Heart right ventricle (tissue), 16 donors: ENCODE measurements around the gene TMEM176A. TPM values are rescaled to one million over a fixed set of nuclear protein-coding genes. Genes with fewer than 3 reads are reported as not detected.

Source experiments
- ATAC-seq, 8 donors: fragments of 200-7000 bp; cut with Tn5 transposase; one replicate each; pipeline ENCODE4 v1.9.1; 2020; ENCODE audit warnings: mild to moderate bottlenecking in 8 of 8, moderate library complexity in 8 of 8, moderate number of reproducible peaks in 1 of 8
- DNase-seq, 2 donors: peaks; one replicate each; pipeline ENCODE4 v3.0.0-alpha.2; 2020
- H3K27ac ChIP-seq, 10 donors: fragments of 200-600 bp; sonication (generic) in 2 of 10; one replicate each; pipeline versions ENCODE4 v1.5.0 to v1.8.0; 2020 to 2022; ENCODE audit warnings: mild to moderate bottlenecking in 3 of 10
- H3K27me3 ChIP-seq, 7 donors: fragments of 200-600 bp; one replicate each; pipeline ENCODE4 v1.8.0; 2021 to 2022; ENCODE audit warnings: mild to moderate bottlenecking in 2 of 7
- H3K36me3 ChIP-seq, 9 donors: fragments of 200-600 bp; sonication (generic) in 1 of 9; one replicate each; pipeline versions ENCODE4 v1.5.0 to v1.8.0; 2020 to 2022; ENCODE audit warnings: mild to moderate bottlenecking in 2 of 9
- H3K4me1 ChIP-seq, 9 donors: fragments of 200-600 bp; sonication (generic) in 1 of 9; one replicate each; pipeline versions ENCODE4 v1.5.0 to v1.8.0; 2020 to 2022; ENCODE audit warnings: mild to moderate bottlenecking in 4 of 9
- H3K4me3 ChIP-seq, 10 donors: fragments of 200-600 bp; sonication (generic) in 2 of 10; one replicate each; pipeline versions ENCODE4 v1.5.0 to v1.8.0; 2020 to 2022; ENCODE audit warnings: mild to moderate bottlenecking in 7 of 10, moderate library complexity in 2 of 10
- H3K9me3 ChIP-seq, 11 donors: fragments of 200-600 bp in 10 of 11; sonication (generic) in 2 of 11; one replicate each; pipeline versions ENCODE4 v1.5.0 to v1.8.0; 2013 to 2022; ENCODE audit warnings: mild to moderate bottlenecking in 2 of 11, control low read depth in 1 of 11, moderate library complexity in 1 of 11
- WGBS, 2 donors: extraction: QIAGEN DNeasy Blood & Tissue Kit; methylation state at CpG; one replicate each; pipeline ENCODE4 v1.1.7; 2013; ENCODE audit warnings: inconsistent platforms in 1 of 2; 5-methylcytosine and 5-hydroxymethylcytosine counted together
- intact Hi-C, 10 donors: fragments of 100-400 bp; cut with DNase I; formaldehyde crosslinking; loops; one replicate each; pipeline versions ENCODE4 v1.11.1 to v1.14.2; 2022
- polyA plus RNA-seq, 2 donors: library from polyadenylated mRNA; stranded (reverse); fragments of 200-250 nt; gene quantifications; one replicate each; pipeline ENCODE4 v1.2.3, GENCODE V29; 2013
- total RNA-seq, 10 donors: library from RNA; stranded (reverse); fragmentation: NEBNext Ultra II Directional in 3 of 10; extraction: Animal tissue kit (Norgen Biotek cat#: 25700) in 3 of 10; gene quantifications; one replicate each; pipeline versions ENCODE4 v1.2.1 to v1.2.4, GENCODE V29; 2021 to 2023
- TF ChIP-seq, protein P1 (sequence below), 9 donors: fragments of 200-600 bp; sonication (generic) in 2 of 9; IDR thresholded peaks; one replicate each; pipeline versions ENCODE4 v1.5.0 to v1.8.0; 2021 to 2022; ENCODE audit warnings: antibody characterized with exemption in 9 of 9, mild to moderate bottlenecking in 5 of 9, moderate library complexity in 1 of 9
- donor health status: Arrhythmogenic right ventricular cardiomyopathy.
- donor health status: ischemic (EF 13 %, LVEDD 7.1; RV severe dilation, severe dysfunction).
- donor health status: healthy with polysubstance abuse.
- donor health status: DM: no; HTN: yes; CAD: no.
- donor health status: DM: no; HTN: no; CAD: no.
- donor health status: ischemic (EF 25% LVEDD 6.9; RV normal size, moderate dysfunction).
- donor health status: ischemic (EF 25% LVEDD 5.7; RV mildly dilated, moderate dysfunction).
- donor health status: healthy.
- donor health status: DM: yes; HTN: yes; CAD: no.
- donor health status: Ischemic cardiomyopathy.
- donor health status: ischemic (EF 35%, LVEDD 5.7; RV mildly dilated, moderate dysfunction).
- donor health status: nonischemic (EF 11% LVEDD 7.7; RV severe dilation, severe dysfunction).
- donor health status: DM: yes; HTN: yes; CAD: no.
- donor health status: PGD.
- donor health status: ischemic (EF 29% LVEDD 5.4; RV normal size, mild dysfunction).
- donor health status: nonischemic (EF 23%, LVEDD 6.1; RV moderate dilation, normal function).

Gene TMEM176A
- total and polyA plus RNA-seq, 12 donors = 12.1 to 86.6 (median 18.7) TPM

DNA sequence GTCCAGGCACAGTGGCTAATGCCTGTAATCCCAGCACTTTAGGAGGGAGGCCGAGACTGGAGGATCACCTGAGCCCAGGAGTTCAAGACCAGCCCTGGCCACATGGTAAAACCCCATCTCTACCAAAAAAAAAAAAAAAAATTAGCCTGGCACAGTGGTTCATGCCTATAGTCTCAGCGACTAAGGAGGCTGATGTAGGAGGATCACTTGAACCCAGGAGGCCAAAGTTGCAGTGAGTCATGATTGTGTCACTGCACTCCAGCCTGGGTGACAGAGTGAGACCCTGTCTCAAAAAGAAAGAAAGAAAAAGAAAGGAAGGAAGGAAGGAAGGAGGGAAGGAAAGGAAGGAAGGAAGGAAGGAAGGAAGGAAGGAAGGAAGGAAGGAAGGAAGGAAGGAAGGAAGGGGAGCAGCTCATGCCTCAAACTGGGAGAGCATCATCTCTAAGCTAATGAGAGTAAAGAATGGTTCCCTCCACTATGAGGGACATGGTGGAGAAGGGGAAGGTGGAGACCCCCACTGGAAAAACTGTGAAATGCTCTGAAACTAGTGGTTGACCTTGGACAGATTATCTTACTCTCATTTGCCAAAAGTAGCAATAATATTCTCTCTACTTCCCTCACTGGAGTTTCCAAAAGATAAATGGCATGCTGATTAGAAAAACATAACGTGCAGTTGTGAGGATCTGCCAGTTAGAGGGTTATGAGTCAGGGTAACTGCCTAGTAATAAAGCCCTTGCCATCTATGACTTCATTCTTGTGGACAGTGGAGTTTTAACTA lies 46.6 kb upstream of the TMEM176A start:
- 42 to 48% methylated on average over 3 of the region's 3 CpGs for WGBS, 2 donors
- peak overlapping the region in 9 of 10 donors; percentile 25 to 87 (median 83) for H3K27ac ChIP-seq

DNA sequence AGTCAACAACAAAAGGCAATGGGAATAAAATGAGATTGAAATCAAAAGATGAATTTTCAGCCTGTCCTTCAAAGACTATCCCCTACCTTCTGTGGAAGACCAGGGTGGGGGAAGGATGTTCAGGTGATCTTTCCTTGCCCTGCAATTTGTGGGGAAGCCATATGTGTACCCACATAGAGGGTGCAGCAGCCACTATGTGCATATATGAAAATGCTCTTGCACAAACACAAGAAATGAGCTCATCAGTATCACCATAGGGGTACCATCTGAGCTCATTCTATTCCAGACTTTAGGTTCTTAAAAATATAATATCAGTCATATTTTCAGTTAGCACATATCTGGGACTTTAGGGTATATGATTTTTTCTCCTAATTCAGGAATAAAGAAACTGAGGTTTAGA lies 45.6 kb upstream of the TMEM176A start:
- peak overlapping the region in 9 of 10 donors; percentile 50 to 87 (median 83) for H3K27ac ChIP-seq
- intact Hi-C loops = loop anchor here in 8 of 10 donors (1.0 to 10.0 kb wide), 11 partner anchors 16 to 390 kb away; partner anchors contain the start of genes GIMAP6 (in 3 of the 8), GIMAP8 (in 2 of the 8), GIMAP4 (in 1 of the 8) and GIMAP7 (in 1 of the 8)
- H3K9me3 ChIP-seq = peaks cover 0 to under 1% (median 0%) of the 10 kb centered on the region in 11 donors

More for the DNA sequence above, 46.6 kb upstream of the TMEM176A start:
- no peaks in the 10 kb centered on the region for H3K27me3 ChIP-seq
- TF ChIP-seq, protein P1, sequence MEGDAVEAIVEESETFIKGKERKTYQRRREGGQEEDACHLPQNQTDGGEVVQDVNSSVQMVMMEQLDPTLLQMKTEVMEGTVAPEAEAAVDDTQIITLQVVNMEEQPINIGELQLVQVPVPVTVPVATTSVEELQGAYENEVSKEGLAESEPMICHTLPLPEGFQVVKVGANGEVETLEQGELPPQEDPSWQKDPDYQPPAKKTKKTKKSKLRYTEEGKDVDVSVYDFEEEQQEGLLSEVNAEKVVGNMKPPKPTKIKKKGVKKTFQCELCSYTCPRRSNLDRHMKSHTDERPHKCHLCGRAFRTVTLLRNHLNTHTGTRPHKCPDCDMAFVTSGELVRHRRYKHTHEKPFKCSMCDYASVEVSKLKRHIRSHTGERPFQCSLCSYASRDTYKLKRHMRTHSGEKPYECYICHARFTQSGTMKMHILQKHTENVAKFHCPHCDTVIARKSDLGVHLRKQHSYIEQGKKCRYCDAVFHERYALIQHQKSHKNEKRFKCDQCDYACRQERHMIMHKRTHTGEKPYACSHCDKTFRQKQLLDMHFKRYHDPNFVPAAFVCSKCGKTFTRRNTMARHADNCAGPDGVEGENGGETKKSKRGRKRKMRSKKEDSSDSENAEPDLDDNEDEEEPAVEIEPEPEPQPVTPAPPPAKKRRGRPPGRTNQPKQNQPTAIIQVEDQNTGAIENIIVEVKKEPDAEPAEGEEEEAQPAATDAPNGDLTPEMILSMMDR (IDR thresholded peaks at IDR 0.05) = peak in 7 of 9 donors; percentile 8 to 62 (median 50)
- peaks cover 20 to 68% (median 51%) of the 10 kb centered on the region in 9 donors for H3K4me1 ChIP-seq
- no peaks in the 10 kb centered on the region for H3K9me3 ChIP-seq
- no peak overlapping the region for H3K4me3 ChIP-seq
- intact Hi-C loops = loop anchor here in 7 of 10 donors (2.0 to 10.0 kb wide), 9 partner anchors 15 to 389 kb away; partner anchors contain the start of genes GIMAP6 (in 2 of the 7), GIMAP8 (in 2 of the 7), GIMAP4 (in 1 of the 7) and GIMAP7 (in 1 of the 7)
- DNase-seq (peak in 1 of 2 donors; percentile 43), ATAC-seq (peak; percentile 36 to 67 (median 54))
- no peaks in the 10 kb centered on the region for H3K36me3 ChIP-seq

DNA sequence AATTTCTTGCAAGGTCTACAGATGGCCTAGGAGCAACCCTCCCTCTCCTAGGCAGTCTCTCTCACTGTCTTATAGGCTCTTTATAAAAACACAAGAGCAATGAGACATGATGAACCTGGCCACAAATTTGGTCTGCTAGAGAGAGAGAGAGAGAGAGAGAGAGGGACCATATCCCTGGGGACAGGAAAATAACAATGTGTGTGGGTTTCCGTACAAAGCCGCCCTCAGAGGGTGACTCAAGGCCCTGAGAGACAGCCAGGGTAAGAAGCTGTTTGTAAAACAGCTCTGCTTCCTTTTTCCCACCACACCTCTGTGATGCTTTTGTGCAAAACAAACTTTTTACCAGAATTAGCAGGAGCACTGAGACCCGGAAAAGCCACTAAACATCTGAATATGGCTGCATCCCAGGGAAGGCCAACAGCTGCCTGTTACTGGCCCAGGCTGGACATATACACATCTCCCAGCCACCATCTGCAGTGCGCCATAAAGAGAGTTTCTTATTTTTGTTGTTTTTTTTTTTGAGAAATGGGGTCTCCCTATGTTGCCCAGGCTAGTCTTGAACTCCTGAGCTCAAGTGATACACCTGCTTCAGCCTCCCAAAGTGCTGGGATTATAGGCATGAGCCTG lies 45.0 kb upstream of the TMEM176A start:
- H3K9me3 ChIP-seq = peaks cover 0 to 4% (median 0%) of the 10 kb centered on the region in 11 donors
- peak overlapping the region; percentile 24 to 87 (median 82) for H3K27ac ChIP-seq
- WGBS, 2 donors = 55 to 59% methylated on average over 4 of the region's 4 CpGs
- no peaks in the 10 kb centered on the region for H3K27me3 ChIP-seq
- H3K4me3 ChIP-seq = peak overlapping the region in 1 of 10 donors; percentile 6
- peaks cover 20 to 66% (median 51%) of the 10 kb centered on the region in 9 donors for H3K4me1 ChIP-seq
- H3K36me3 ChIP-seq = no peaks in the 10 kb centered on the region
- TF ChIP-seq, protein P1 (IDR thresholded peaks at IDR 0.05) = no peak
- ATAC-seq (peak in 7 of 8 donors; percentile 26 to 75 (median 60)), DNase-seq (peak in 1 of 2 donors; percentile 60)
- intact Hi-C loops = loop anchor here in 8 of 10 donors (1.0 to 10.0 kb wide), 12 partner anchors 17 to 391 kb away; partner anchors contain the start of genes GIMAP6 (in 2 of the 8), GIMAP8 (in 2 of the 8), GIMAP4 (in 1 of the 8) and GIMAP7 (in 1 of the 8)

More for the DNA sequence above, 45.6 kb upstream of the TMEM176A start:
- Histone ChIP-seq H3K36me3 (no peaks in the 10 kb centered on the region), H3K27me3 (no peaks in the 10 kb centered on the region), H3K4me1 (peaks cover 20 to 68% (median 51%) of the 10 kb centered on the region in 9 donors), H3K4me3 (no peak overlapping the region)
- no peak for ATAC-seq
- TF ChIP-seq, protein P1 (IDR thresholded peaks at IDR 0.05) = no peak
- no peak for DNase-seq

DNA sequence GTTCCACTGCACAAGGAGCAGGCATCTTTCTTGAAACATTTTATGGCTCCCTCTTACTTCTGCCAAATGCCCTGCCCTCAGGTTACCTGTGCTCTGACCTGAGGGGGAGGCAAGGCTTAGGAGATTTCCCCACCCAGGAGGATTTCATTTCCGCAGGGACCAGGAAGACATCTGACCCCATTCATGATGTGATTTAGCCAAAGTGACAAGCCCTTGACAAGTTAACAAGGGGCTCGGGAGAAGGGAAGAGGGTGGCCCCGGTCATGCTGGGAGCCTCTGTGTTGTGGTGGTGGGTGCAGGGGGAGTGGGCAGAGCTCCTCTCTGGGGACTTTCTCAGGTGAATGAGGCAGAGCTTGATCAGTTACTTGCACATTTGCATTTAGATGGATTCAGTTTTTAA lies 44.4 kb upstream of the TMEM176A start:
- peak overlapping the region; percentile 24 to 87 (median 82) for H3K27ac ChIP-seq
- WGBS, 2 donors = 60 to 74% methylated on average over 3 of the region's 3 CpGs
- ATAC-seq (peak in 1 of 8 donors; percentile 3), DNase-seq (no peak)
- no peaks in the 10 kb centered on the region for H3K36me3 ChIP-seq
- intact Hi-C loops = loop anchor here in 7 of 10 donors (1.0 to 10.0 kb wide), 9 partner anchors 17 to 391 kb away; partner anchors contain the start of genes GIMAP4 (in 1 of the 7), GIMAP6 (in 1 of the 7), GIMAP7 (in 1 of the 7) and REPIN1 (in 1 of the 7)
- H3K4me3 ChIP-seq = peak overlapping the region in 1 of 10 donors; percentile 6
- H3K27me3 ChIP-seq = no peaks in the 10 kb centered on the region
- peaks cover 20 to 60% (median 50%) of the 10 kb centered on the region in 9 donors for H3K4me1 ChIP-seq
- peaks cover 0 to 5% (median 0%) of the 10 kb centered on the region in 11 donors for H3K9me3 ChIP-seq
- TF ChIP-seq, protein P1 (IDR thresholded peaks at IDR 0.05) = no peak
